Body of pancreas (tissue), 4 donors: ENCODE results near the gene PAK4. TPM values are rescaled to one million over a fixed set of nuclear protein-coding genes. Genes with fewer than 3 reads are reported as not detected.
A peak's percentile ranks its signal among the peaks of the same experiment; 100 is the strongest.

Experiments
- ATAC-seq: fragments of 150-250 bp; one replicate; pipeline ENCODE4 v1.9.1; 2016
- DNase-seq, 4 donors: peaks; one replicate each; pipeline ENCODE4 v3.0.0-alpha.2; 2019
- H3K27ac ChIP-seq, 4 donors: fragments of 200-600 bp; sonication (generic); 1 replicate in 3 of 4; 2 replicates in 1 of 4; pipeline versions ENCODE4 v1.5.1 to v1.6.1; 2016 to 2019; ENCODE audit warnings: mild to moderate bottlenecking in 1 of 4, mixed read lengths in 1 of 4, moderate library complexity in 1 of 4
- H3K27me3 ChIP-seq, 2 donors: fragments of 200-600 bp; sonication (generic); one replicate each; pipeline ENCODE4 v1.6.0; 2016; ENCODE audit warnings: mild to moderate bottlenecking in 1 of 2
- H3K36me3 ChIP-seq, 2 donors: fragments of 200-600 bp; sonication (generic); replicated peaks in 1 of 2; 2 replicates each; pipeline ENCODE4 v1.5.1; 2016; ENCODE audit warnings: low read depth in 2 of 2; ENCODE audit not compliant: insufficient read depth in 1 of 2
- H3K4me1 ChIP-seq: fragments of 200-600 bp; sonication (generic); one replicate; pipeline ENCODE4 v1.6.0; 2016
- H3K4me3 ChIP-seq, 2 donors: fragments of 200-600 bp; sonication (generic); 1 replicate in 1 of 2; 2 replicates in 1 of 2; pipeline ENCODE4 v1.5.1; 2016 to 2019
- H3K9me3 ChIP-seq, 3 donors: fragments of 200-600 bp; sonication (generic); 1 replicate in 2 of 3; 2 replicates in 1 of 3; pipeline ENCODE4 v1.5.1; 2016
- POLR2A ChIP-seq, 3 donors: fragments of 450-650 bp; IDR thresholded peaks; one replicate each; pipeline ENCODE4 v1.6.1; 2016; ENCODE audit warnings: antibody characterized with exemption in 3 of 3, mild to moderate bottlenecking in 2 of 3
- WGBS, 2 donors: methylation state at CpG; one replicate each; pipeline ENCODE4 v1.1.5; 2017; 5-methylcytosine and 5-hydroxymethylcytosine counted together
- intact Hi-C: fragments of 100-400 bp; cut with DNase I; formaldehyde crosslinking; loops from one replicate; pipeline ENCODE4 v1.15.1; 2023
- total RNA-seq, 2 donors: library from RNA; depleted of rRNA; stranded (reverse); fragments of >200 nt; gene quantifications; one replicate each; pipeline ENCODE4 v1.1.0, GENCODE V29; 2016
- TF ChIP-seq, protein P1 (sequence below), 7 experiments: fragments of 450-650 bp in 4 of 7; fragments of 200-600 bp in 3 of 7; sonication (generic) in 3 of 7; IDR thresholded peaks; one replicate each; pipeline ENCODE4 v1.5.1; 2016 to 2019; ENCODE audit warnings: antibody characterized with exemption in 7 of 7

The PAK4 gene
- total RNA-seq, 2 donors from 2014 or later = 18.9 to 40.2 TPM

DNA sequence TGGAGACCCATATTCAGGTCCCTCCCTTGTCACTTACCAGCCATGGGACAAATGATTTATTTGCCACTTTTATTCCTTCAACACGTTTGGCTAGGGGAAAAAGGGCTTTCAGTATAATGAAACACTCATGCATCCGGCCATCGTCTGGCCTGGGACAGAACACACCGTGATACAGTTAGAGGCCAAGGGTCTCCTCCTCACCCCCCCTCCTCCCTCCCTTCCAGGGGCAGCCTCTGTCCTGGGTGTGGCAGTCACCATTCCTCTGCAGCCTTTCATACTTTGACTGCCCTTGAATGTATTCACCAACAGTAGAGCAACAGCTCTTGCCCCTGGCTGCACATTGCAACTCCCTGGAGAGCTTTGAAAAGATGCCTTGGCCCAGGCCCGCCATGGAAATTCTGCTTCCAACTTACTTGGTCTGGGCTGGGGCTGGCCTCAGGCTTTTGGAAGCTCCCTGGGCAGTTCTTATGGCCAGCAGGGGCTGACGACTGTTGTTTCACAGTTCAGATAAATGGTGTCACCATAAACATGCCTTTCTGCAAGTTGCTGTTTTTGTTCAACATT lies 3.0 kb downstream of the PAK4 start:
- peaks cover 64% of the 10 kb centered on the region for H3K4me1 ChIP-seq
- WGBS, 2 donors = 7 to 30% methylated on average over 6 of the region's 6 CpGs
- intact Hi-C loops = loop anchor here (5.0 kb wide), 1 partner anchor 194 kb away; the partner anchor contains the start of gene LRFN1
- no peak overlapping the region for H3K4me3 ChIP-seq
- peak overlapping the region in 3 of 4 donors; percentile 88 to 91 (median 90) for H3K27ac ChIP-seq
- no peaks in the 10 kb centered on the region for H3K36me3 ChIP-seq
- no peak for TF ChIP-seq POLR2A (IDR thresholded peaks at IDR 0.05)
- TF ChIP-seq, protein P1, sequence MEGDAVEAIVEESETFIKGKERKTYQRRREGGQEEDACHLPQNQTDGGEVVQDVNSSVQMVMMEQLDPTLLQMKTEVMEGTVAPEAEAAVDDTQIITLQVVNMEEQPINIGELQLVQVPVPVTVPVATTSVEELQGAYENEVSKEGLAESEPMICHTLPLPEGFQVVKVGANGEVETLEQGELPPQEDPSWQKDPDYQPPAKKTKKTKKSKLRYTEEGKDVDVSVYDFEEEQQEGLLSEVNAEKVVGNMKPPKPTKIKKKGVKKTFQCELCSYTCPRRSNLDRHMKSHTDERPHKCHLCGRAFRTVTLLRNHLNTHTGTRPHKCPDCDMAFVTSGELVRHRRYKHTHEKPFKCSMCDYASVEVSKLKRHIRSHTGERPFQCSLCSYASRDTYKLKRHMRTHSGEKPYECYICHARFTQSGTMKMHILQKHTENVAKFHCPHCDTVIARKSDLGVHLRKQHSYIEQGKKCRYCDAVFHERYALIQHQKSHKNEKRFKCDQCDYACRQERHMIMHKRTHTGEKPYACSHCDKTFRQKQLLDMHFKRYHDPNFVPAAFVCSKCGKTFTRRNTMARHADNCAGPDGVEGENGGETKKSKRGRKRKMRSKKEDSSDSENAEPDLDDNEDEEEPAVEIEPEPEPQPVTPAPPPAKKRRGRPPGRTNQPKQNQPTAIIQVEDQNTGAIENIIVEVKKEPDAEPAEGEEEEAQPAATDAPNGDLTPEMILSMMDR (IDR thresholded peaks at IDR 0.05) = no peak
- ATAC-seq (no peak), DNase-seq (no peak)
- no peaks in the 10 kb centered on the region for H3K27me3 ChIP-seq
- no peaks in the 10 kb centered on the region for H3K9me3 ChIP-seq

DNA sequence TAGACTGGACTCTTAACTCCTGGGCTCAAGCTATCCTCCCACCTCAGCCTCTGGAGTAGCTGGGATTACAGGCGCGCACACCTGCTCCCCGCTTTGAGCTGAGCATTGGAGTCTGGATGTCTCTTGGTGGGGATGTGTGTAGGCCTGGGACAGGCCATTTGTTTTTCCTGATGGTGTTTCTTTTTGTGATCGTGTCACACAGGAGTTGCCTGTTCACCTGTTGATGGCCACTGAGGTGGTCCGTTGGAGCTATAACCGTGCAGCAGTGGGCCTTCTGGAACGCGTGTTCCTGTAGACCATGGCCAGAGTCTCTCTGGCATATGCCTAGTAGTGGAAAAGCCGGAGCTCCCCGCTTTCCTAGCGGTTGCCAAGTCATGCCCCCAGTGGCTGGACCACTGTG lies 3.5 kb downstream of the PAK4 start:
- intact Hi-C loops = loop anchor here (5.0 kb wide), 1 partner anchor 193 kb away; the partner anchor contains the start of gene LRFN1
- no peak for TF ChIP-seq POLR2A (IDR thresholded peaks at IDR 0.05)
- TF ChIP-seq, protein P1 (IDR thresholded peaks at IDR 0.05) = no peak
- 87 to 95% methylated on average over 9 to 11 of the region's 11 CpGs for WGBS, 2 donors
- no peak for DNase-seq
- Histone ChIP-seq H3K27ac (peak overlapping the region in 3 of 4 donors; percentile 88 to 91 (median 90)), H3K4me1 (peaks cover 68% of the 10 kb centered on the region), H3K9me3 (no peaks in the 10 kb centered on the region), H3K4me3 (no peak overlapping the region), H3K36me3 (no peaks in the 10 kb centered on the region), H3K27me3 (no peaks in the 10 kb centered on the region)
- no peak for ATAC-seq

DNA sequence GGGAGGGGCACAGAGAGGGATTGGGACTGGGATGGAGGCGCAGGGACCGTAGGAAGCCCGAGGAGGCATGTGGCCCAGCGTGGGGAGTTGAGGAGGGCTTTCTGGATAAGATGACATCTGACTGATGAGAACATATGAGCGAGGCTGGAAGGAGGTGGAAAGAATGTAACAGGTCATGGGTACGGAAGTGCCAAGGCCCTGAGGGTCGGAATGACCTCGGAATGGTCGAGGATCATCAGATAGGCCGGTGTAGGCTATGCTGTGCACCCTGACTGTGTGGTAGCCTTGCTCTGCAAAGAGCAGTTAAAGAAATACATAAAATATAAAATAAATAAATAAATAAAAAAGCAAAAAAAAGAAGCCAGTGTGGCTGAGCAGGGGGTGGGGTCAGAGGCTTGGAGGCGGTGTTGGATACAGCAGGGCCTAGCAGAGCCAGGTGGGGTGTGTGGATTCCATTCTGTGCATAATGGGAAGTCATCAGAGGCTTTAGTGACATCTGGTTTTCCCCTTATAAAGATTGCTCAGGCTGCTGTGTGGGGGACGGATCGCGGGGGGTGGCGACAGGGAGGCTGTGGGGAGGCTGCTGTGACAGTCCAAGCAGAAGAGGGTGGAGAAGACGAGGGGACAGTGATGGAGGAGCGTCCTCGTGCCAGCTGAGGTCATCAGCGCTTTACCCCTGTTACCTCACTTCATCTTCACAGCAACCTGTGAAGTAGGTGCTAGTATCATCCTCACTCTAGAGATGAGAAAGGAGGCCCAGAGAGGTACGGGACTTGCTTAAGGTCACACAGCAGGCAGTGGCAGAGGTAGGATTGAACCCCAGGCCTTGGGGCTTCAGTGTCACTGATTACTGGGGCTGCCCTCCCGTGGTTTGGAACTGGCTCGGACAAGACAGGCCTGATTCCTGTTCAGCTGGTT lies 5.0 kb downstream of the PAK4 start:
- intact Hi-C loops = no loop called here
- Histone ChIP-seq H3K9me3 (no peaks in the 10 kb centered on the region), H3K36me3 (no peaks in the 10 kb centered on the region), H3K27me3 (no peaks in the 10 kb centered on the region), H3K4me3 (no peak overlapping the region), H3K4me1 (peaks cover 80% of the 10 kb centered on the region), H3K27ac (peak overlapping the region; percentile 17 to 87 (median 62))
- TF ChIP-seq, protein P1 (IDR thresholded peaks at IDR 0.05) = no peak
- no peak for TF ChIP-seq POLR2A (IDR thresholded peaks at IDR 0.05)
- WGBS, 2 donors = 62 to 73% methylated on average over 20 to 22 of the region's 22 CpGs
- DNase-seq = peak in 1 of 4 donors; percentile 35
- no peak for ATAC-seq

GRCh38 chr19:39131255-39131755 lies 5.7 kb downstream of the PAK4 start:
- DNase-seq = peak in 2 of 4 donors; percentile 21 to 30
- Histone ChIP-seq H3K27ac (peak overlapping the region in 3 of 4 donors; percentile 45 to 87 (median 80)), H3K4me1 (peaks cover 87% of the 10 kb centered on the region), H3K27me3 (no peaks in the 10 kb centered on the region), H3K36me3 (no peaks in the 10 kb centered on the region), H3K4me3 (no peak overlapping the region), H3K9me3 (no peaks in the 10 kb centered on the region)
- WGBS, 2 donors = 41% methylated on average over 18 of the region's 18 CpGs; no CpG with 5 or more reads in 1 of the 2 donors
- intact Hi-C loops = no loop called here
- ATAC-seq = no peak
- TF ChIP-seq, protein P1 (IDR thresholded peaks at IDR 0.05) = no peak
- TF ChIP-seq POLR2A (IDR thresholded peaks at IDR 0.05) = no peak
